C4-2B (cell line): ENCODE results near the gene HERC2.
"Not testable (repeated sequence)": the region's sequence is repeated elsewhere in the genome, so short reads cannot be mapped to it uniquely, and the experiment has no call there.

Experiments
- H3K27ac ChIP-seq: fragments of 450-650 bp; 2 replicates; pipeline ENCODE4 v1.5.1; 2017
- CTCF ChIP-seq: fragments of 450-650 bp; conservative IDR thresholded peaks from 2 replicates; pipeline ENCODE4 v1.5.1; 2017; ENCODE audit warnings: mild to moderate bottlenecking
- ZFX ChIP-seq: fragments of 450-650 bp; IDR thresholded peaks from 2 replicates; pipeline ENCODE4 v1.6.1; 2017

The HERC2 gene

GRCh38 chr15:28322129-28322588 lies at the start of gene HERC2:
Gene HERC2, minus strand, starts transcription at chr15:28322179. Its CDS starts 746 bp downstream, at chr15:28321433.
- peak within 1 kb of the TSS; percentile 51 for H3K27ac ChIP-seq

- not testable (repeated sequence) for H3K27ac ChIP-seq
Observed at GRCh38 chr15:28365502-28365901, 43.5 kb upstream of the HERC2 start.

GRCh38 chr15:28357984-28358383 lies 36.0 kb upstream of the HERC2 start, which contains the start of gene GOLGA6L24:
Gene GOLGA6L24, minus strand, starts transcription at chr15:28358084. Its CDS starts 61 bp downstream, at chr15:28358023.
- not testable (repeated sequence) for H3K27ac ChIP-seq

GRCh38 chr15:28321358-28322078 lies 461 bp downstream of the HERC2 start:
- peak overlapping the region; percentile 51 for H3K27ac ChIP-seq
- peak; percentile 38; the same call in 1 of the 2 replicates for TF ChIP-seq ZFX

- H3K27ac ChIP-seq: not testable (repeated sequence)
Observed at GRCh38 chr15:28319725-28320124, 2.3 kb downstream of the HERC2 start.

- not testable (repeated sequence) for H3K27ac ChIP-seq
Observed at GRCh38 chr15:28318828-28319227, 3.2 kb downstream of the HERC2 start.

DNA sequence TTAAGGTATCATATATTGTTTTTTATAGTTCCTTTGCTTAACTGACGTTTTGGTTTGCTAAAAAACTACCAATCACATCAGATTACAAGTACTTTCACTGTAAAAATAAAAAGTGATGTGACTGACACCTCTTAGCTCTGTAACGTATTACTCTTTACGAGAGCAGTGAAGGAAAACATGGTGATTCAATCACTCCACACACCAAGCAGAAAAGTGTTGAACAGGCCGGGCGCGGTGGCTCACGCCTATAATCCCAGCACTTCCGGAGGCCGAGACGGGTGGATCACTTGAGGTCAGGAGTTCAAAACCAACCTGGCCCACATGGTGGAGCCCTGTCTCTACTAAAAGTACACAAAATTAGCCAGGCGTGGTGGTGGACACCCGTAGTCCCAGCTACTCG lies 3.9 kb downstream of the HERC2 start:
- H3K27ac ChIP-seq: not testable (repeated sequence)

GRCh38 chr15:28316958-28317357 lies 5.0 kb downstream of the HERC2 start:
- H3K27ac ChIP-seq: not testable (repeated sequence)

DNA sequence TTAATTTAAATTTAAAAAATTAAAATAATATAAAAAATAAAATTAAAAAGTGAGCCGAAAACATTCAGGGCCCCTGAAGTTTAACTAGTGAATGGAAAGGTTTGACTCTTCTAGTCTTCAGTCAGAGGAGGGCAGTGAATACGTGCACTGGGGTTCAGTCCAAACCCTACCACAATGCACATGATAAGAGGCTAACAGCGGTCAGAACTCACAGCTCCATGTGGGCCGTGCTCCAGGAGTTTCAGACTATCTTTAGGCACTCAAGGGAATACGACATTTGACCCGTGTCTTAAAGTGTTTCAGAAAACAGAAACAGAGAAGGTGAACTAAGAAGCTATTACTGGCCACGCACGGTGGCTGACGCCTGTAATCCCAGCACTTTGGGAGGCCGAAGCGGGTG lies 11.5 kb downstream of the HERC2 start:
- H3K27ac ChIP-seq: not testable (repeated sequence)

- H3K27ac ChIP-seq: not testable (repeated sequence)
Observed at GRCh38 chr15:28308718-28309117, 13.3 kb downstream of the HERC2 start.

DNA sequence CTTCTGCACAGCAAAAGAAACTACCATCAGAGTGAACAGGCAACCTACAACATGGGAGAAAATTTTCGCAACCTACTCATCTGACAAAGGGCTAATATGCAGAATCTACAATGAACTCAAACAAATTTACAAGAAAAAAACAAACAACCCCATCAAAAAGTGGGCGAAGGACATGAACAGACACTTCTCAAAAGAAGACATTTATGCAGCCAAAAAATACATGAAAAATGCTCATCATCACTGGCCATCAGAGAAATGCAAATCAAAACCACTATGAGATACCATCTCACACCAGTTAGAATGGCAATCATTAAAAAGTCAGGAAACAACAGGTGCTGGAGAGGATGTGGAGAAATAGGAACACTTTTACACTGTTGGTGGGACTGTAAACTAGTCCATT lies 16.3 kb downstream of the HERC2 start:
- H3K27ac ChIP-seq: not testable (repeated sequence)

DNA sequence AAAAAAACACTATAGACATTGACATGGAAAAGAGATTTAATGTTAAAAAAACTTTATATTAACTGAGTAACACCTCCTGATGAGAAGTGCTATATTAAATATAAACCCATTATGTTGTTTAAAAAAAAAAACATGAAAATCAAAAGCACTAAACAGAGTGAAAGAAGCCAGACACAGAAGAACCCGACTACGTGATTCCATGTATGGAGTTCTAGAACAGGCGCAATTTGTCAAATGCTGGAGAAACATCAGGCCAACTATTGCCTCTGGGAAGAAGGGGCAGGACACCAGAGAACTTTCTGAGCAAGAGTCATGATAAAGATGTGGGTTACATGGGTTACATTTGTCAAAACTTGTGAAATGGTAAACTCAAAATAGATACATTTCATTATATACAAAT lies 24.5 kb downstream of the HERC2 start:
- not testable (repeated sequence) for H3K27ac ChIP-seq

- not testable (repeated sequence) for H3K27ac ChIP-seq
Observed at GRCh38 chr15:28296814-28297213, 25.2 kb downstream of the HERC2 start.

GRCh38 chr15:28295009-28295563 lies 26.9 kb downstream of the HERC2 start:
- not testable (repeated sequence) for H3K27ac ChIP-seq

DNA sequence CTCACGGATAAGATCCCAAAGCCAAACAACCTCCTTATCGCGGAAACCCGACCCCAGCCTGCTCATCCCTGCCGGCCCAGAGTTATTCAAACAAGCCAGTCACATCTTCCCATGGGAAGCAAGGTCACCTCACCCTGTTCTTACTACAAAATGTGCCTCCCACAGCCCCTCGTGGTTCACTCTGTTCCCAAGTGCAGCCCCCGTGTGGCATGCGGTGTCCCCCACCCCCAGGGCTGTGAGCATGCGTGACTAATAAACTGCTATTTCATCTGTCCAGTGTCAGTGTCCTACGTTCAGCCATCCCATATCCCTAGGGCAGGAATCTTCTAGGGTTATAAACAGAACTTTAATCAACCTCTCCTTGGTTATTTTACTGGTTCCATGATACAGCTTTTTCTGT lies 27.4 kb downstream of the HERC2 start:
- not testable (repeated sequence) for H3K27ac ChIP-seq

DNA sequence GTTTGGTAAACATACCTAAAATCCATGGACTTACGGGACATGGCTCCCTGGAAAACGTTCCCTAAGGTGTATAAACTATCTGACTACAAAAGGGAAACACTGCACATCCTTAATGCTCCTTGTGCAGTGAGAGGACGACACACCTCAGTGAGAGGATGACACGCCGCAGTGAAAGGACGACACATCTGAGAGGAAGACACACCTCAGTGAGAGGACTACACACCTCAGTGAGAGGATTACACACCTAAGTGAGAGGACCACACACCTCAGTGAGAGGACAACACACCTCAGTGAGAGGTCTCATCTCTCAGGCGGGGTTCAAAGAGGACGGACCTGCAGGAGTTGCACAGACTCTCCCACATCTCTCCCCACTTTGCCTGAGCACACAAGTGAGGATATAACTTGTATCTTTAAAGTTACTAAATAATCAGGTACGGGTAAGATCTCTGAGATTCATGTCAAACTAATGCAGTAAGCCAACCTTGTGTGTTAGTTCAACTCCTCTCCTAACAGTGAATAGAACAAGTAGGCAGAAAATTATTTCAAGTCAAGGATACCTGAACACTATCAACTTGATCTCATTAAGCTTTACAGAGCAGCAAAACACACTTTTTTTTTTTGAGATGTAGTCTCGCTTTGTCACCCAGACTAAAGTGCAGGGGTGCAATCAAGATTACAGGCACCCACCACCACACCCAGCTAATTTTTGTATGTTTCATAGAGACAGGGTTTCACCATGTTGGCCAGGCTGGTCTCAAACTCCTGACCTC lies 32.1 kb downstream of the HERC2 start:
- H3K27ac ChIP-seq: no peak overlapping the region
- TF ChIP-seq CTCF: no peak
- no peak for TF ChIP-seq ZFX

DNA sequence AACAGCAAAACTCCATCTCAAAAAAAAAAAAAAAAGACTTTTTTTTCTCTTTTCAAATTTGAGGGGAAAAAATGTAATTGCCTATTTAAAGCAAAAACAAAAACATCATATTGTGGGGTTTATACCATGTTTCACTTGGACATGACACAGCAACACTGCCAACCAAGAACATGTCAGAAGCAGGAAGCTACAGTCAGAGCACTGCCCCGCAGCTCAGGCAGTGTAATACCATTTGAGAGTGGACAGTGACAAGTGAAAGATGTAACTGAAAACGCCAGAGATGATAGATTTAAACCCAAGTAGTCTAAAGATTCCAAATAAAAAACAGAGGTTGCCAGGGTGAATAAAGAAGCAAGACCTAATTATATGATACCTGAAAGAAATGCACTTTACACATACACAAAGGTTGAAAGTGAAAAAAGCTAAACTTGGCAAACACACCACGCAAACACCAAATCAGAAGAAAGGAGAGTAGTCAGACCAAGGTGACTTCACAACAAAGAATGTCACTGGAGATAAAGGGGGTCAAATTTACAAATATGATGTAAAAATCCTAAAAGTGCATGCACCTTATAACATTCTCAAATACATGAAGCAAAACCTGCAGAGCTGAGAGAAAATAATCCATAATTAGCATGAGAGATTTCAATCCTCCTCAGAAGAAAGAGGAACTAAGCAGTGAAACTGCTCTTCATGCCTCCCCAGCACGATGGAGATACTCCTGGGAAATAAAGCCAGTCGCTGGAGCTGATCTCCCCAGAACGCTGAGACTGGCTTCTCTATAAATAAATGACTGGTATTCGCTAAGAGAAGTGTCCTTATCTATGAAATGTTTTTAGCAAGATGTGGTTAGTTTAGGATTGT lies 32.9 kb downstream of the HERC2 start:
- not testable (repeated sequence) for H3K27ac ChIP-seq

DNA sequence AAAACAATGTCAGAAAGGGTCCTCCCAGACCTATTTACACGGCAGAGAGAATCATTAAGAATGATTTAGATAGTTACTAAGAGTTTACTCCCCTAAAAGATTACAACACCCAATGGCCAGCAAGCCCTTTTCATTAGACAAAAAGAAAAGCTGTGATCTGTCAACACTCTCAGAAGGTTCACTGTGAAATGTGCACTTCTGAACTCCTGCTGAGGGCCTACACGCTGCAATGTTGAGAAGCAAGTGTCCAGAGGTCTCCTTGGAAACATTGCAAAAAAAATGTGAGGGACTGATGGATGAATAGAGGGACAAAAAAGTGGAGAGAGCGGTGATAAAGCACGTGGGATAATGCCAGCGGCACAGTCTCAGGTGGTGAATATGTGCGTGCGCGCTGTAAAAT lies 35.3 kb downstream of the HERC2 start:
- H3K27ac ChIP-seq: not testable (repeated sequence)
